ENCODE results near the gene MYH2. TPM values are rescaled to one million over a fixed set of nuclear protein-coding genes. Genes with fewer than 3 reads are reported as not detected.

The MYH2 gene
- polyA plus RNA-seq, 1 donor, result 0.03 TPM

DNA sequence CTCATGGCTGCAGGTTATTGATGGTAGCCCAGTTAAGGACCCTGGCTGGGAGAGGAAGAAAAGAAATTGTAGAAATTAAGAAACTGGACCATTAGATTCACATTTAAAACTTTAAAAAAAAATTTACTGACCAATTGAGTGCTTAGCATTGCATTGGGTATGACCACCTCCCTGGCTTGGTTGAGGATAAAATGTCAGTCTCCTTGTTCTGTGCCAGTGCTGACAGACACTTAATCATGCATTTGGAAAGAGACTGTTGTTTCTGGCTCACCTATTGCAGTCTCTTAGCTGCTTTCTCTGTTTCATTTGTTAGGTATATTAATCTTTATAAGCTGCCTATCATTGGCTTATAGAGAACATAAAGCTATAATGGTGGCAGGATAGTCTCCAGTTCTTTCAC, 32.8 kb downstream of the MYH2 start:
- no peak for DNase-seq
- Histone ChIP-seq H3K4me1 (ENCODE audit: control insufficient read depth, insufficient read depth, low read length) (no peaks in the 10 kb centered on the region), H3K27ac (ENCODE audit: low read length) (no peak overlapping the region), H3K36me3 (ENCODE audit: control insufficient read depth, insufficient read depth, low read length) (no peaks in the 10 kb centered on the region), H3K4me3 (ENCODE audit: low read length) (no peak overlapping the region), H3K27me3 (ENCODE audit: control insufficient read depth, insufficient read depth, low read length) (no peaks in the 10 kb centered on the region), H3K9me3 (ENCODE audit: control insufficient read depth, low read depth, low read length) (no peaks in the 10 kb centered on the region)

DNA sequence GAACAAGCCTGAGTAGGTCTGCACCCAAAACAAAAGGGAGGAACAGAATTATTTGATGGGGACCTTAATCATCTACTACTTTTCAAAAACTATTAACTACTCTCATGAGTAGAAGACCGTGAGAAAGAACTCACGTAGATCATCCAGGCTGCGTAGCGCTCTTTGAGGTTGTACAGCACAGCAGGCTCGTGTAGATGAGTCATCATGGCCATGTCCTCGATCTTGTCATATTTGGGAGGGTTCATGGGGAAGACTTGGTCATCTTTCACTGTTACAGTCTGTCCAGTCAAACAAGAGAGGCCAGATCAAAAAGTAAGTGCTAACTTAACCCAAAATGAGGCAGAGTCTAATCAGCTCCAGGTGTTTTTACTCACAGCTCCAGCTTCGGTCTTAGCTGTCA, 33.4 kb downstream of the MYH2 start:
- no CpG with 5 or more reads among the region's 7 CpGs for WGBS (ENCODE audit: insufficient coverage, low lambda C conversion rate)
- Histone ChIP-seq H3K4me3 (ENCODE audit: low read length) (no peak overlapping the region), H3K4me1 (ENCODE audit: control insufficient read depth, insufficient read depth, low read length) (no peaks in the 10 kb centered on the region), H3K27me3 (ENCODE audit: control insufficient read depth, insufficient read depth, low read length) (no peaks in the 10 kb centered on the region), H3K27ac (ENCODE audit: low read length) (no peak overlapping the region), H3K9me3 (ENCODE audit: control insufficient read depth, low read depth, low read length) (no peaks in the 10 kb centered on the region), H3K36me3 (ENCODE audit: control insufficient read depth, insufficient read depth, low read length) (no peaks in the 10 kb centered on the region)
- no peak for DNase-seq

DNA sequence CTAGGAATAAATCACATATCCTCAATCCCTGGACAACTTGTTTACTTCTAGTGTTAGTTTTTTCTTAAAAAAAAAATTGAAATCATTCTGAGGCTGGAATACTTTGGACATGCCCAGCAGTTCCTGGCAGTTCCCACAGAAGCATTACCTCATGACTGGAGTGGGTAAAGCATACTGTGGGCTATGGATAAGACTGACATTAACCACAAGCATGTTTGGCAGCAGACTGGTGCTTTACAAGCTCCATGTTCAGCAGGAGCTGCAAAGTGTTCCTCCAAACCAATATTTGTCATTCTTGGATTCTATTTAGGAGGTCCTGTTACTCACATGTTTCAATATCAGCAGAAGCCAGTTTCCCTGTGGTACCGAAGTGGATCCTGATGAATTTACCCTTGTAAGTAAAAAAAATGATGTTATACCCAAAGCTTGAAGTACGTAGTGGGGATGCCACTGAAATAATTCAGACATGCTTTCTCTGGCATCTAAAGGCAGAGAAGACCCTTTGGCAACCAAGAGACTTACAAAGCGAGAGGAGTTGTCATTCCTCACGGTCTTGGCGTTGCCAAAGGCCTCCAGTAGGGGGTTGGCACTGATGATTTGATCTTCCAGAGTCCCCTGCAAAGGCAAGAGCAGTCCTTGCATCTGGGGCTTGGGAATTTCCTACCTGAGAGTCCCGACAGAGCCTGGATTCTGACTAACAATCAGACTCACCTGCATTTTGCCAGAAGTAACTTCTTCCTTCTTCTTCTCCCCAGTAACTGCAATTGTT, 36.0 kb downstream of the MYH2 start:
- peaks cover 2% of the 10 kb centered on the region for H3K27me3 ChIP-seq (ENCODE audit: control insufficient read depth, insufficient read depth, low read length)
- H3K27ac ChIP-seq (ENCODE audit: low read length), result no peak overlapping the region
- no CpG with 5 or more reads among the region's 6 CpGs for WGBS (ENCODE audit: insufficient coverage, low lambda C conversion rate)
- no peak for DNase-seq
- H3K4me3 ChIP-seq (ENCODE audit: low read length), result no peak overlapping the region
- H3K36me3 ChIP-seq (ENCODE audit: control insufficient read depth, insufficient read depth, low read length), result no peaks in the 10 kb centered on the region
- no peaks in the 10 kb centered on the region for H3K9me3 ChIP-seq (ENCODE audit: control insufficient read depth, low read depth, low read length)
- no peaks in the 10 kb centered on the region for H3K4me1 ChIP-seq (ENCODE audit: control insufficient read depth, insufficient read depth, low read length)

DNA sequence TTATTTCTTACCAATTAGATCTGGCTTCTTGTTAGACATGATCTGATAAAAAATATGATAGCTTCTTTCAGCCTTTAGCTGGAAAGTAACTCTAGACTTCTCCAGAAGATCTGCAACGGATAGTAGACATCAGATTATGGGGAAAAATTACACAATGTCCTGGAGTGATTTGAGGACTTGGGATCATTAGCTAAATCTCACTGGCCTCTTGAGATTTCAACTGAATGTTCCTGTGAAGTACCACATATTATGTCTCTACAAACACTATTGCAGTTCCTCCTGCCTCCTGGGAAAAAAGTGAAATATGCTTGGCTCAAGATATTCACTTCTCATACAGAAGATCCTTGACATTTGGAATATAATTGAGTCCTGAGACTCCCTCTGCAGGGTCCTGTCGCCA, 36.6 kb downstream of the MYH2 start:
- 80% methylated on average over 1 of the region's 2 CpGs for WGBS (ENCODE audit: insufficient coverage, low lambda C conversion rate)
- Histone ChIP-seq H3K4me3 (ENCODE audit: low read length) (no peak overlapping the region), H3K9me3 (ENCODE audit: control insufficient read depth, low read depth, low read length) (no peaks in the 10 kb centered on the region), H3K36me3 (ENCODE audit: control insufficient read depth, insufficient read depth, low read length) (no peaks in the 10 kb centered on the region), H3K27me3 (ENCODE audit: control insufficient read depth, insufficient read depth, low read length) (peaks cover 2% of the 10 kb centered on the region), H3K27ac (ENCODE audit: low read length) (no peak overlapping the region), H3K4me1 (ENCODE audit: control insufficient read depth, insufficient read depth, low read length) (no peaks in the 10 kb centered on the region)
- no peak for DNase-seq

DNA sequence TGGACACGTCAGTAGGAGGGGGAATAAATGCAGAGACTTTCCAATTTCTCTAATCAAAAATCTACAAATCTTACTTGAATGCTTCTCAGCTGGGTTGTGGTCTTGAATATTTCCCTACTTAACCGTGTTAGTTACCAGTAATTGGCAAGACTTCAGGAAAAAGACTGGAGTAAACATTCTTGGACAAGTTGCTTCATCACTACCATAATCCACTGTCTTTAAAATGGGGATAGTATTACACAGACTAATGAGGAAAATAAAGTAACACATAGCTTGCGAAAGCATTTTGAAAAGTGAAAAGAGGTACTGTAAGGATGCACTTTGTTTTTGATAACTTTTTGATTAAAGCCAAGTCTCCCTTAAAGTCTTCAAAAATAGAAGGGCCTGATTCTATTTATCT, 49.5 kb downstream of the MYH2 start:
- Histone ChIP-seq H3K4me1 (ENCODE audit: control insufficient read depth, insufficient read depth, low read length) (no peaks in the 10 kb centered on the region), H3K27me3 (ENCODE audit: control insufficient read depth, insufficient read depth, low read length) (peaks cover 5% of the 10 kb centered on the region), H3K9me3 (ENCODE audit: control insufficient read depth, low read depth, low read length) (no peaks in the 10 kb centered on the region), H3K4me3 (ENCODE audit: low read length) (no peak overlapping the region), H3K36me3 (ENCODE audit: control insufficient read depth, insufficient read depth, low read length) (no peaks in the 10 kb centered on the region), H3K27ac (ENCODE audit: low read length) (no peak overlapping the region)
- WGBS (ENCODE audit: insufficient coverage, low lambda C conversion rate), result no CpG with 5 or more reads among the region's 3 CpGs
- no peak for DNase-seq

DNA sequence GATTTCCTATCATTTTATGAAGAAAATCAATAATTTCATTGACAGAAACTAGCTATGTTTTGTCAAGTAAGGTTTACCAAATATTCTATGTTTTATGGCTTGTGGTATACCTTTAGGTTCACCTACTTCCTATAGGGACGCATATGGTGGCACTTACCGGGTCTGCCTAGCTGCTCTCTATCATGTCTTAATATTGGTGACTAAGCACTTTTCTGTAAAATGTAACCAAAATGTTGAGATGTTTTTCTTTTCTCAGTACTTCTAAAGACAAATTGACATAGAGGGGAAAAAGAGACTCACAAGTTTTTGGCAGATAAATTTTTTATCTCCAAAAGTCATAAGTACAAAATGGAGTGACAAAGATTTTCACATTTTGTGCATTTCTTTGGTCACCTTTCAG, 57.5 kb downstream of the MYH2 start:
- 100% methylated on average over 2 of the region's 2 CpGs for WGBS (ENCODE audit: insufficient coverage, low lambda C conversion rate)
- H3K4me1 ChIP-seq (ENCODE audit: control insufficient read depth, insufficient read depth, low read length), result no peaks in the 10 kb centered on the region
- H3K27me3 ChIP-seq (ENCODE audit: control insufficient read depth, insufficient read depth, low read length), result peaks cover 2% of the 10 kb centered on the region
- no peaks in the 10 kb centered on the region for H3K36me3 ChIP-seq (ENCODE audit: control insufficient read depth, insufficient read depth, low read length)
- no peak overlapping the region for H3K27ac ChIP-seq (ENCODE audit: low read length)
- no peak overlapping the region for H3K4me3 ChIP-seq (ENCODE audit: low read length)
- peaks cover 17% of the 10 kb centered on the region for H3K9me3 ChIP-seq (ENCODE audit: control insufficient read depth, low read depth, low read length)
- no peak for DNase-seq

DNA sequence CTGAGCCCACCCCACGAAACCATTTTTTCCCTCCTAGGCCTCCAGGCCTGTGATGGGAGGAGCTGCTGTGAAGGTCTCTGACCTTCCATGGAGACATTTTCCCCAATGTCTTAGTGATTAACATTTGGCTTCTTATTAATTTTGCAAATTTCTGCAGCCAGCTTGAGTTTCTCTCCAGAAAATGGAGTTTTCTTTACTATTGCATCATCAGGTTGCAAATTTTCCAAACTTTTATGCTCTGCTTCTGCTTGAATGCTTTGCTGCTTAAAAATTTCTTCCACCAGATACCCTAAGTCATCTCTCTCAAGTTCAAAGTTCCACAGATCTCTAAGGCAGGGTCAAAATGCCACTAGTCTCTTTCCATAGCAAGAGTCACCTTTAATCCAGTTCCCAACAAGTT, 67.2 kb downstream of the MYH2 start:
- Histone ChIP-seq H3K9me3 (ENCODE audit: control insufficient read depth, low read depth, low read length) (peaks cover 11% of the 10 kb centered on the region), H3K27me3 (ENCODE audit: control insufficient read depth, insufficient read depth, low read length) (peaks cover 15% of the 10 kb centered on the region), H3K36me3 (ENCODE audit: control insufficient read depth, insufficient read depth, low read length) (no peaks in the 10 kb centered on the region), H3K4me3 (ENCODE audit: low read length) (no peak overlapping the region), H3K4me1 (ENCODE audit: control insufficient read depth, insufficient read depth, low read length) (peaks cover 2% of the 10 kb centered on the region), H3K27ac (ENCODE audit: low read length) (no peak overlapping the region)
- no peak for DNase-seq
- WGBS (ENCODE audit: insufficient coverage, low lambda C conversion rate), result no CpG with 5 or more reads among the region's 1 CpG

DNA sequence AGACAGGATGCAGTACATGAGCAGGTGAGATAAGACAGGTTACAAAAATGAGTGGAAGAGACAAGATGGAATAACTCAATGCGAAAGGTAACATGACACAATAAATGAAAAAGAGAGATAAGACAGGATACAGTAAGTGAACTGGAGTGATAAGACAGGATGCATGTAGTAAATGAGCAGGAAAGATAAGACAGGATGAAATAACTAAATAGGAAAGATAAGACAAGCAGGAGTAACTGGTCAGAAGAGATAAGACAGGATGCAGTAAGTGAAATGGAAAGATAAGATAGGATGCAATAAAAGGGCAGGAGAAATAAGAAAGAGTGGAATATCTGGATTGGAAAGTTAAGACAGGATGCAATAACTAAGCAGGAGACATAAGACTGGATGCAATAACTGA, 71.8 kb downstream of the MYH2 start:
- 30% methylated on average over 1 of the region's 1 CpG for WGBS (ENCODE audit: insufficient coverage, low lambda C conversion rate)
- H3K27me3 ChIP-seq (ENCODE audit: control insufficient read depth, insufficient read depth, low read length), result peaks cover 35% of the 10 kb centered on the region
- peak; percentile 1 to 32 for DNase-seq

DNA sequence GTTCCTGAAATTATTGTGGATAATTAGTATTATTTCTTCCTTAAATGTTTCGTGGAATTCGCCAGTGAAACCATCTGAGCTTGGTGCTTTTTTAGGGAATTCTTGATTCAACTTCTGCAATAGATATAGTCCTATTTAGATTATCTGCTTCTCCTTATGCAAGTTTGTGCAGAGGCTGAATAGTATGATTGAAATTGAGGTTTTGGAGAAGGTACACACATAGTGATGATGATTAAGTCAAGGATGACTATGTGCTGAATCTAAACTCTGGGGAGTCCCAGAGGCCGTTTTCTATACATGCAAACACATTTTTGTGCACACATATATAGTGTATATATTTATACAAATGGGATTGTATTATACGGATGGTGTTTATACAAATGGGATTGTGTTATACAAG, 74.9 kb downstream of the MYH2 start:
- no CpG with 5 or more reads among the region's 4 CpGs for WGBS (ENCODE audit: insufficient coverage, low lambda C conversion rate)
- no peak for DNase-seq
- no peak overlapping the region for H3K4me3 ChIP-seq (ENCODE audit: low read length)
- peaks cover 2% of the 10 kb centered on the region for H3K9me3 ChIP-seq (ENCODE audit: control insufficient read depth, low read depth, low read length)
- H3K27me3 ChIP-seq (ENCODE audit: control insufficient read depth, insufficient read depth, low read length), result peaks cover 39% of the 10 kb centered on the region
- no peaks in the 10 kb centered on the region for H3K36me3 ChIP-seq (ENCODE audit: control insufficient read depth, insufficient read depth, low read length)
- peaks cover 2% of the 10 kb centered on the region for H3K4me1 ChIP-seq (ENCODE audit: control insufficient read depth, insufficient read depth, low read length)
- H3K27ac ChIP-seq (ENCODE audit: low read length), result no peak overlapping the region

More for the DNA sequence above, 71.8 kb downstream of the MYH2 start:
- Histone ChIP-seq H3K4me3 (ENCODE audit: low read length) (no peak overlapping the region), H3K4me1 (ENCODE audit: control insufficient read depth, insufficient read depth, low read length) (peaks cover 2% of the 10 kb centered on the region), H3K36me3 (ENCODE audit: control insufficient read depth, insufficient read depth, low read length) (no peaks in the 10 kb centered on the region), H3K9me3 (ENCODE audit: control insufficient read depth, low read depth, low read length) (peaks cover 8% of the 10 kb centered on the region), H3K27ac (ENCODE audit: low read length) (no peak overlapping the region)

DNA sequence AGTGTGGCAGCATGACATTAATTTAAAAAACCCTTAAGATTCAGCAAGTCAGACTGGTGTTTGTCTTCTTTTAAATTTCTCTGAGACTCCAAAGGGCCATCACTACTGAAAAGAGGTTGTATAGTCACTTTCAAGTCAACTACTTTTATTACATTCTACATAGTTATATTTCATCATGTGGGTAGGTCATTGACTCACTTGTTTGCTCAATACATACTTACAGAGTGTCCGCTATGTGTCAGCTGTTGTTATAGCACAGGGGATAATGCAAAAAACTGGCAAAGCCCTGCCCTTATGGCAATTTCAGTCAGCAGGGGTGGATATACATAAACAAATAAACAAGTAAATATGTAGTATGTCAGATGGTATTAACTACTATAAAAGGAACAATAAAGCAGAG, 77.6 kb downstream of the MYH2 start:
- WGBS (ENCODE audit: insufficient coverage, low lambda C conversion rate), result no CpG with 5 or more reads among the region's 1 CpG
- H3K27me3 ChIP-seq (ENCODE audit: control insufficient read depth, insufficient read depth, low read length), result peaks cover 43% of the 10 kb centered on the region
- no peaks in the 10 kb centered on the region for H3K36me3 ChIP-seq (ENCODE audit: control insufficient read depth, insufficient read depth, low read length)
- H3K9me3 ChIP-seq (ENCODE audit: control insufficient read depth, low read depth, low read length), result no peaks in the 10 kb centered on the region
- no peak overlapping the region for H3K27ac ChIP-seq (ENCODE audit: low read length)
- no peak overlapping the region for H3K4me3 ChIP-seq (ENCODE audit: low read length)
- peak; percentile 1 to 37 for DNase-seq
- no peaks in the 10 kb centered on the region for H3K4me1 ChIP-seq (ENCODE audit: control insufficient read depth, insufficient read depth, low read length)

Measured in large intestine (tissue), 3 donors.